GM19452 (cell line): Measurements from ENCODE around the gene GAS2L2.
"Not testable (repeated sequence)": the region's sequence is repeated elsewhere in the genome, so short reads cannot be mapped to it uniquely, and the experiment has no call there.

Source experiments
- ATAC-seq: cut with Tn5 transposase; IDR thresholded peaks from one replicate; pipeline ENCODE4 v1.9.1; 2021; ENCODE audit not compliant: unreplicated experiment

GAS2L2 gene

DNA sequence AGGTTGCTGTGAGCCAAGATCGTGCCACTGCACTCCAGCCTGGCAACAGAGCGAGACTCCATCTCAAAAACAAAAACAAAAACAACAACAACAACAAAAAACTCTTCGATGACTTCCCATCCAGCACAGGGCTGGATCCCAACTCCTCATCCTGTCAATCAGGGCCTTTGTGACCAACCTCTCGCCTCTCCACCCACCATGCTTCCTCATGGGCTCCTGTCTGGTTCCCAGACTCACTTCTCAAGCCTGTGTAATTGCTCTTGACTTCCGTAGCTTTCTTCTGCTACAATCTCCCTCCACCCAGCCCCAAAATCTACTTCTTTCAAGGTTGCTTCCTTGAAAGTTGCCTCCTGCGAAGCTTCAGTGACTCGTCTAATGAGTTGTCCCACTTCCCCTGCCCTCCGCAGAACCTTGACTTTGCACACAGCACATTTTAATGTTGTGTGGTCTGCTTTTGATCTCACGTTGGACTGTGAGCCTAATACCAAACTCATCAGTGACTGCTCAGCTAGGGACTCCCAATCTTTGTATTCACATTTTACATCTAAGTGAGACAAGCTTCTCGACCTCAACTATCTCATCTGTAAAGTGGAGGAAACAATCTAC lies 22.5 kb downstream of the GAS2L2 start:
- no peak for ATAC-seq

DNA sequence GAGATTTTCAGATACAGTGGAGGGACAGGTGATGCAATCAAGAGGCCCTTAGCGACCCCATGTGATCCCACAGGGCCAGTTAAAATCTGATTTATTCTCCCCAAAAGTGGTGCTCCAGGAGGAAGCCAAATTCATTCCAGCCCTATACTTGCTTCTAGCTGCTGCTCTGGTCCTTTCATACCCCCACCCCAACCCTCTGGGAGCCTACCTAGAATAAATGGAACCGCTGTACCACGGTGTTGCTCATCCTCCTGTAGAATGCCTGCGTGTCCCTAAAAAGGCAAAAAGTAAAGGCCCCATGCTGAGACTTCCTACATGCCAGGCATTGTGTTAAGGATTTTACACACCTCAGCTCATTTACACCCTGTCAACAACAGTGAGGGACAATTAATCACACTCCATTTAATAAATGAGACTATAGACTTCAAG lies 23.6 kb downstream of the GAS2L2 start:
- no peak for ATAC-seq

DNA sequence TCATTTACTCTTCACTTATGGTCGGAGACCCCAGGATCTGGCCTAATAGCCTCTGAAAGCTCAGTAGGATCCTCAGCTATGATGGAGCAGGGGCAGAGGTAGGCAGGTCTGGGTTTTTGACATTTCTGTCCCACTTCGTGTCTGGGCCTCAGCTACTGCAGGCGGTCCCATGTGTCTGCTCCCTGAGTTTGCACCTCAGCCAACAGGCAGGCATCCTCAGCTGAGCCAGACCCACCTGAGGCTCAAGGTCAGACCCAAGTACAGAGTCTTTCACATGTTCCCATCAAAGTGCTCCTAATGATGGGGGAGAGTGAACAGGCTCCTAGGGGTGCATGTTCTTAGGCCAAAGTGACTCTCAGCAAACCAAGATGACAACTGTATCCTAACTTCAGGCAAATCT lies 24.5 kb downstream of the GAS2L2 start:
- no peak for ATAC-seq

DNA sequence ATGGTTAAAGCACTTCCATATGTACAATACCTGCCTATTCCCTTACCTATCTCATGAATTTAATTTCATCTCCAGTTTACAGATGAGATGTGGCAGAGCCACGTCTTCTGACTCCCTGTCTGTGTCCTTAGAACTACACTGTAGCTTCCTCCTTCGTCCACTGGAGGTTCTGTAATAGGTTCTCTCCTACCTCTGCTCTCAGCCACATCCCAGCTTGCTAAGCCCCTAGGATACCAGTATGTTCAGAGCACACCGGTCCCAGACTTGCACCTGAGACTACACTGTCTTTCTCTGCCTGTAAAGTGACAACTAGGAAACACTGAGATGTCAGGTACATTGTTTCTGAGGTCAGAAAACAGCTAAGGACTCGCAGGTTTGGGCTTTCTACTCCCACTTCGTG lies 25.4 kb downstream of the GAS2L2 start:
- ATAC-seq: no peak

DNA sequence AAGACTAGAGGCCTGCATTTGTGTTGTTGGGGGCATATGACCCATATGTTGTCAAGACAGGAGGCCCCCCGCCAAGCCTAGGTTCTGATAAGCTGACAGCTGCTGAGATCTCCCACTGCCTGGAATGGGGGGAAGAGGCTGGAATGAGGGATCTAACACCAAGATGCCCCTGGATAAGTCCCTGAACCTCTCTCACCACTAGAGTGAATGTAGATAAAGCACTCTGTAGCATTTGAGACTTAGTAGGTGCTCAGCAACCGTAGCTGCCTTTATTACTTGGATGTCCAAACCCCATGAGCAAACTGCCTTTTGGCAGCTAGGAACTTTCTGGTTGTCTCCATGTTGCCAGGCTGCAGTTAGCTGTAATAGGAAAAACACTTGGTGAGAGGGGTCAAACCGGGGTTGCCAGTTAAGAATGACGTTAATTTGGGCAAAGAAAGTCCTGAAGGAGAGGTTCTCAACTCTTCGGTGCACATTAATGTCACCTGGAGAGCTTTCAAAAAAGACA lies 26.0 kb downstream of the GAS2L2 start:
- ATAC-seq: no peak

GRCh38 chr17:35726127-35726952 lies 26.7 kb downstream of the GAS2L2 start:
- no peak for ATAC-seq

GRCh38 chr17:35725802-35726126 lies 27.3 kb downstream of the GAS2L2 start:
- no peak for ATAC-seq

DNA sequence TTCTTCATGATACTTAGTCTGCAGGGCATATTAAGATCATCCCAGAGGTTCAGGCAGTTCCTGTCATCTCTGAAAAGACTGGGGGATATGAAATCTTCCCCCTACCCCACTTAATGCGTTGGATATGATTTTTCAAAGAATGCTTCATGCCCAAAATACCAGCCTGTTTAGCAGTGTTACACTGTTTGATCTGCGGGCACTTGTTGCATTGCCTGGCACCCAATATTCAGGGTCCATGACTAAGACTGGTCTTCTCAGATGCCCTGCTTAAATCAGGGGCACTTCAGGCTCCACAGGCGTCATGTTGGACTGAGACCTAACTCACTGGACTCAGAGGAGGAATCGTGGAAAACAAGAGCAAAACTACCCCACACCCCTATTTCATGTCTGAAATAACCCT lies 28.0 kb downstream of the GAS2L2 start:
- ATAC-seq: no peak

DNA sequence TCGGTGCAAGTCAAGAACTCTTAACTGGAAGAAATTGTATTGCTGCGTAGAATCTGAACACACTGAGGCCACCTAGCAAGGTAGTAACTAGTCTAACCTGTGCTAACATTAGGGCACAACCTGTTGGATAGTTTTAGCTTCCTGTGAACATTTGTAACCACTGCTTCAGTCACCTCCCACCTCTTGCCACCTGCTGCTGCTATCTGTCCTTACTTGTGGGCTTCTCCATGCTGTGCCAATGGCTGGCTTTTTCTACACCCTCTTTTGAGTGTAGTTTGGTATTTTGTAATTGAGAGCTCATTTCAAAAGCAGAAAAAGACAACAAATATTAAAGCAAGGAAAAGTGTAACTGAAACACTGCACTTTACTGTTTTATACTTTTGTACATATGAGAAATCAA lies 29.3 kb downstream of the GAS2L2 start:
- no peak for ATAC-seq

DNA sequence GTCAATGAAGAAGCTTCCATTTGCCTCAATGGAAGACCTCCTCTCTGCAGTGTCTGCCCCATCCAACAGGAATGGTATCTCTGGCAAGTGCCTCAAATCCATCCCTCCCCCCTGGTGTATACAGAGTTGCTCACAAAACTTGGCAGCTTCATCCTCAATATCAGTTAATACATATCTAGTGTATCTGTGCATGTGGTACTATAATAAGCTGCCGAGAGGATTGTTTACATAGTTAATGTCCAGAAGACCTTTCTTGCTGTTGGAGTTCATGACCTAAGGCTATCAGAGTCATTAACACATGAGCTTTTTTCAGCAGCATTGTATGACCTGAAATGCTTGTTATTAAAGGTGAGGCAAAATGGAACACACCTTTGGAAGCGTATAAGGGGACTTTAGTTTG lies 35.6 kb downstream of the GAS2L2 start:
- no peak for ATAC-seq

GRCh38 chr17:35716897-35717465 lies 36.1 kb downstream of the GAS2L2 start:
- ATAC-seq: no peak

DNA sequence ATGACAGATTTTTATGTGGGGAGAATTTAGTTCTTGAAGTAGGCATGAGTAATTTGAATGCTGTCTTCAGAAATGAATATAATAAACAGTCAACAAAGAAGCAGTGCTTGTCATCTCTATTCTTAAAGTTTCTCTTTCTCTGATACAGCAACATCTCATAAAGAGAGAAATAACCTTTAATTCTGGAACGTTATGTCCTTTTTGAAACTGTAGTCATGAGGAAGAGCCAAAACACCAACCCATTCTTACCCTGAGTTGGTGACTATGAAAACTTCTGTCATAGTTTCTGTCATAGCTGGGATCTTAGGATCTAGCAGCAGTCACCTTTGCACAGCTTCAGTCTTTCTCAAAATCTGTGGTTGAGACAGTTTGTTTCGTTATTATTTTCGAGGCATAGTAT lies 36.9 kb downstream of the GAS2L2 start:
- no peak for ATAC-seq

DNA sequence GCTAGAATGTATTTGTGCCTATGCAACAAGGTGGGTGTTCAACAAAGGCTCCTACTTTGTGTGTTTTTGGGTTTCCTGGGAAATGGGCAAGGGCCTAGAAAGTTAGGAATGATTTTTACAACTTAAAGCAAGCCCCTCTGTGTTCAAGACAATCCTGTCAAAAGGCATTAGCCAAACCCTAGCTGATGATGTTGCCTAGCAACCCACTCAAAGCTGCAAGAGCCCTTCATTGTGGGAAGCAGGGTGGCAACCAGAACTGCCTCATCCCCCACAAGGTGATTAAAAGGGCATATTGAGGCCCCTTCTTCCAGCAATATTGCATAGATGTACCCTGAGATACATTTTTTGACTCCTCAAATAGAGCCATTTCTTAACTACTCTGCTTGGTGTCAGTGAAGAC lies 37.6 kb downstream of the GAS2L2 start:
- no peak for ATAC-seq

DNA sequence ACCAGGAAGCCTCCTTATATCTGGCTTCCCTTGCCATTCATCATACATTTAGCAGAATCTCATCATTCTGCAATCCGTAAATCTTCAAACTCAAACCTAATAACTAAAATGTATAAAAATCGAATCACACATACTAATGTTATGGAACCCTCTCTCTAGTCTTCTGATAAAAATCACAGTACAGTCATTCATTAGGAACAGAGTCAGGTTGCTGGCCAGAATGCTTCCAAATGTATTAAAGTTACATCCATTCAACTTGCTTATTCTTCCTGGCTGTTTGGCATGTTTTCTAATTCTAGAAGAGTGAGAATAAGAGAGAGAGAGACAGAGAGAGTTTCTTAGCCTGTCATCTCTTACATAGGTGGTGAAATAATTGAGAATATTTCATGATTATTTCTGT lies 38.1 kb downstream of the GAS2L2 start:
- ATAC-seq: no peak

DNA sequence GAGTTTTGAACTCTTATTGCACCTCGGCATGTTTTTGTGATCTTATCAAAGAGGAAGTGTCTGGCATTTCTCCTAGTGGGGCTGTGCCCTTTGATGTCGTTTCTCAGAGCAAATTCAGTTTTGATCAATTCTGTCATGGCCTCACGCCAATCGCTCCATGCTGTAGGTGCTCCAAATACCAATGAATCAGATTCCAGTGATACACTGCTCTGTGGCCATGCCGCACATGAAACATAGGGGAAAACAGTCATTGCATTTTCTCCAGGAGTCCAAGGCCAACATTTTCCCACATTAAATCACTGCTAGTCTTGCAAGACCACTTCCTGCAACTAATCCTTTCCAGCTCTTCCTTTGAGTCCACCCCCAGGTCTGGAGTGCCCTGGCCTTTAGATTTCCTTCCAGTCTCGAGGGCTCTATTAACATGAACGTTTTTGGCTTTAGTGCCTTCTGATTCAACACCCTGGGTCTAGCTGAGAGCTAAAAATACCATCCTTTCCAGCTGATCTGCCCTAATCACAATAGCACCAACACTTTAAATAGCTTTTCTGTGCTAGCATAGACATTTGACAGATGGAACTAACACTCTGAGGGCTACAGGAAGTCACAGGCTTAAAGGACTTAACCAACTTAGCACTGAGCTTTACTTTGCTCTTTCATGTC lies 39.8 kb downstream of the GAS2L2 start:
- no peak for ATAC-seq

DNA sequence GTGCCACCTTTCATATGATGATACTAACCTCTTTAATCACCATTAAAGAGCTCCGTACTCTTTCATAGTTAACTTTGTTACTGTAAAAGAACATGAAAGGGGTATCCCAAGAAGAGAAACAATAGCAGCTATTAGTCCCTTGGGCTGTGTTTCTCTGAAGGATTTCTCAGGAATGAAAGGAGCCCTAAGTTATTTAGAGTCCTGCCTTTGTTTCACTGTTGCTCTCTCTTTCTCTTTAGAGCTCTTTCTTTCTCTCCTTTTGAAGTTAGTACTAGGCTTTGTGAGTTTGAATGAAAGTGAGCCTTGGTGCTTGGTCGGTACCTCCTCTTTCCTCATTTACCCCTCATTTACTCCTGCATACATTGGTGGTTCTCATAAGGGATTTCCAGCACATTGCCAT lies 42.1 kb downstream of the GAS2L2 start:
- ATAC-seq: no peak

DNA sequence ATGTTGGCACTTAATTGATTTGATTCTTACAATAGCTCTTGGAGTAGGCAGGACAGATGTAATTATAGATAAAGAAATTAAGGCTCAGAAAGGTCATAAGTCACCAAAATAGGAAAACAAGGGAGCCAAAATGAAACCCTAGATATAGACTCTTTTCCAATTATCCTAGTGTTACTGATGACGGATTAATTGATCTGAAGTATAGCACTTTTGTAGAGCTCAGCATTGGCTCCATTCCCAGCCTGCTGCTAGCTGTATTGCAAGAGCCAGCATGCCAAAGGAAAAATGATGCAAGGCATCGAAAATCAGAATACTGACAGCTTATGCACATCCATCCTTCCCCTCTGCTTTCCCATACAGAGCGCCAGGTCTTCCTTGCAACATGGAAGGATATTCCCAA lies 43.2 kb downstream of the GAS2L2 start:
- no peak for ATAC-seq

DNA sequence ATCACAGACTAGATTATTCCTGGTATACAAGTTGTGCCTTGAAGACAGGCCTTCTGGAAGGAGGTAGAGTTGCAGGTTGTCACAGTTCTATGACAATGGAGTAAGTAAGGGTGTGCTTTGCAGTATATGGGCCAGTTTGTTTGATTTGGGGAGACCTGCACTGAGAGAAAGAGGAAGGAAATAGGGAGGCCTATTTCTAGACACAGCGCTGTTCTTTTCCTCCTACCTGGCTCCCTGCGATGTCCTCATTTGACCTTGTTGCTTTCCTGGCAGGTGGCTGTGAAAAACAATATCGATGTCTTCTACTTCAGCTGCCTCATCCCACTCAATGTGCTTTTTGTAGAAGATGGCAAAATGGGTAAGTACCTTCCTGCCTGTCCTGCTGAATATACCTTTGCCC lies 44.1 kb downstream of the GAS2L2 start:
- no peak for ATAC-seq

DNA sequence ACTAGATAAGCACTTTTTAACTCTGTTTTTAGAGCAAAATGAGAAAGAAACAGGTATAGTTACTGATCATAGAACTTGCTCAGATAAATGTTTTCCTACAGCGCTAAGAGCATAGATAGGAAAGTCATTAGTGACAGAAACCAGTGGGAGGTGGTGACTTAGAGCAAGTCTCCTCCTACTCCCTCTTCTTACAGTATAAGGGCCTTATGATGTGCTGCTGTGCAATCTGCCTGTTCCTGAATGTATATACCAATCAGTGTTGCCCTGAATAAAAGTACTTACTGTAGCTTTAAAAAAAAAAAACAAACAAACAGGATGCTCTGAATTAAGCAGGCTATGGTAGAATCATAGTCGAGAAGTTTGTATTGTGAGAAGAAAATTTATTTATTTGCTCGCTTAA lies 44.9 kb downstream of the GAS2L2 start:
- ATAC-seq: no peak

DNA sequence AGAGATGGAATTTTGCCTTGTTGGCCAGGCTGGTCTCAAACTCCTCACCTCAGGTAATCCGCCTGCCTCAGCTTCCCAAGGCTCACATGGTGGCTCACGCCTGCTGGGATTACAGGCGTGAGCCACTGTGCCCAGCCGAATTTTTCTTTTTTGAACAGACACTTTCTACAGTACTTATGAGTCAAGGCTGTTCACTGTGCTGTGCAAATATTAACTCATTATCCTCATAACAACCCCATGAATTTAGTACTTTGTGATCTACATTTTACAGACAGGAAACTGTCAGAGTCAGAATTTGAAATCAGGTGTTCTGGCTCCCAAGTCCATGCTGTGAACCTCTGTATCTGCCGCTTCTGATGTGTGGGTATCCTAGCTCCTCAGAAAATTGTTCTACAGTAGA lies 47.3 kb downstream of the GAS2L2 start:
- no peak for ATAC-seq

DNA sequence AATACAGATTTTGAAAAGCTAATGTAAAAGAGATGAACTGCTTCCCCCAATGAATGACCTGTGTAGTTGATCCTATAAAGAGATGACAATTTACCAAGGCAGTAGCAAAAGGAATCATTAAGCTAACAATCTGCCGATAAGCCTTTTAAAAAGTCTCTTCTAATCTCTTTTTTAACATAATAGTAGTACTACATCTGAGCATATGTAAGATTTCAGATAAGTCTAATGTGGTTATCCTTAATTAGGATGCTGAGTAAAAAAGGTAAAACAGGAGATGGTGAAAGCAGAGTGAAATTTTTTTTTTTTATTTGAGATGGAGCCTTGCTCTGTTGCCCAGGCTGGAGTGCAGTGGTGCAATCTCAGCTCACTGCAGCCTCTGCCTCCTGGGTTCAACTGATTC lies 47.8 kb downstream of the GAS2L2 start:
- no peak for ATAC-seq

DNA sequence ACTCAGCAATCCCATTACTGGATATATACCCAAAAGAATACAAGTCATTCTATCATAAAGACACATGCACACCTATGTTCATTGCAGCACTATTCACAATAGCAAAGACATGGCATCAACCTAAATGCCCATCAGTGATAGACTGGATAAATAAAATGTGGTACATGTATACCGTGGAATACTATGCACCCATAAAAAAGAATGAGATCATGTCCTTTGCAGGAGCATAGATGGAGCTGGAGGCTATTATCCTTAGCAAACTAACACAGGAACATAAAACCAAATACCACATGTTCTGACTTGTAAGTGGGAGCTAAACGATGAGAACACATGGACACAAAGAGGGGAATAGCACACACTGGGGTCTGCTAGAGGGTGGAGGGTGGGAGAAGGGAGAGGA lies 49.7 kb downstream of the GAS2L2 start:
- not testable (repeated sequence) for ATAC-seq
